ENCODE data around the gene USH2A. TPM values are rescaled to one million over a fixed set of nuclear protein-coding genes. Genes with fewer than 3 reads are reported as not detected.

The USH2A gene
- total RNA-seq, 2 donors from 2014 or later, result not detected

- no peaks in the 10 kb centered on the region for H3K36me3 Mint-ChIP-seq (ENCODE audit: low read depth)
- no peak overlapping the region for H3K4me3 Mint-ChIP-seq
- ATAC-seq (replicated peaks), result no peak
- H3K27ac Mint-ChIP-seq, result no peak overlapping the region
- H3K9me3 Mint-ChIP-seq, result no peaks in the 10 kb centered on the region
- no peaks in the 10 kb centered on the region for H3K27me3 Mint-ChIP-seq
- H3K4me1 Mint-ChIP-seq, result no peaks in the 10 kb centered on the region
Observed at GRCh38 chr1:215606036-215606435, 817.2 kb downstream of the USH2A start.

GRCh38 chr1:215605011-215605621 lies 818.1 kb downstream of the USH2A start:
- no peaks in the 10 kb centered on the region for H3K36me3 Mint-ChIP-seq (ENCODE audit: low read depth)
- ATAC-seq (replicated peaks), result no peak
- no peaks in the 10 kb centered on the region for H3K4me1 Mint-ChIP-seq
- H3K4me3 Mint-ChIP-seq, result no peak overlapping the region
- H3K27ac Mint-ChIP-seq, result no peak overlapping the region
- no peaks in the 10 kb centered on the region for H3K9me3 Mint-ChIP-seq
- no peaks in the 10 kb centered on the region for H3K27me3 Mint-ChIP-seq

- H3K36me3 Mint-ChIP-seq (ENCODE audit: low read depth), result no peaks in the 10 kb centered on the region
- ATAC-seq (replicated peaks), result no peak
- no peak overlapping the region for H3K27ac Mint-ChIP-seq
- H3K4me1 Mint-ChIP-seq, result no peaks in the 10 kb centered on the region
- no peaks in the 10 kb centered on the region for H3K9me3 Mint-ChIP-seq
- H3K27me3 Mint-ChIP-seq, result no peaks in the 10 kb centered on the region
- no peak overlapping the region for H3K4me3 Mint-ChIP-seq
Observed at GRCh38 chr1:215603319-215603718, 819.9 kb downstream of the USH2A start.

GRCh38 chr1:215601276-215601675 lies 822.0 kb downstream of the USH2A start:
- H3K27ac Mint-ChIP-seq, result no peak overlapping the region
- H3K27me3 Mint-ChIP-seq, result no peaks in the 10 kb centered on the region
- no peaks in the 10 kb centered on the region for H3K9me3 Mint-ChIP-seq
- H3K4me3 Mint-ChIP-seq, result no peak overlapping the region
- ATAC-seq (replicated peaks), result no peak
- H3K36me3 Mint-ChIP-seq (ENCODE audit: low read depth), result no peaks in the 10 kb centered on the region
- no peaks in the 10 kb centered on the region for H3K4me1 Mint-ChIP-seq

- no peaks in the 10 kb centered on the region for H3K4me1 Mint-ChIP-seq
- H3K36me3 Mint-ChIP-seq (ENCODE audit: low read depth), result no peaks in the 10 kb centered on the region
- no peaks in the 10 kb centered on the region for H3K27me3 Mint-ChIP-seq
- H3K9me3 Mint-ChIP-seq, result no peaks in the 10 kb centered on the region
- H3K27ac Mint-ChIP-seq, result no peak overlapping the region
- ATAC-seq (replicated peaks), result no peak
- H3K4me3 Mint-ChIP-seq, result no peak overlapping the region
Observed at GRCh38 chr1:215600867-215601266, 822.4 kb downstream of the USH2A start.

GRCh38 chr1:215600258-215600792 lies 822.9 kb downstream of the USH2A start:
- Mint-ChIP-seq H3K9me3 (no peaks in the 10 kb centered on the region), H3K4me1 (no peaks in the 10 kb centered on the region), H3K27me3 (no peaks in the 10 kb centered on the region), H3K27ac (no peak overlapping the region), H3K4me3 (no peak overlapping the region), H3K36me3 (ENCODE audit: low read depth) (no peaks in the 10 kb centered on the region)
- ATAC-seq (replicated peaks), result no peak

GRCh38 chr1:215599418-215600074 lies 823.7 kb downstream of the USH2A start:
- ATAC-seq (replicated peaks), result no peak
- no peaks in the 10 kb centered on the region for H3K9me3 Mint-ChIP-seq
- H3K27me3 Mint-ChIP-seq, result no peaks in the 10 kb centered on the region
- no peak overlapping the region for H3K4me3 Mint-ChIP-seq
- no peak overlapping the region for H3K27ac Mint-ChIP-seq
- H3K36me3 Mint-ChIP-seq (ENCODE audit: low read depth), result no peaks in the 10 kb centered on the region
- no peaks in the 10 kb centered on the region for H3K4me1 Mint-ChIP-seq

- no peak overlapping the region for H3K4me3 Mint-ChIP-seq
- no peaks in the 10 kb centered on the region for H3K4me1 Mint-ChIP-seq
- no peak overlapping the region for H3K27ac Mint-ChIP-seq
- ATAC-seq (replicated peaks), result no peak
- no peaks in the 10 kb centered on the region for H3K9me3 Mint-ChIP-seq
- no peaks in the 10 kb centered on the region for H3K27me3 Mint-ChIP-seq
- no peaks in the 10 kb centered on the region for H3K36me3 Mint-ChIP-seq (ENCODE audit: low read depth)
Observed at GRCh38 chr1:215597961-215598360, 825.3 kb downstream of the USH2A start.

GRCh38 chr1:215595231-215595630 lies 828.0 kb downstream of the USH2A start:
- H3K36me3 Mint-ChIP-seq (ENCODE audit: low read depth), result no peaks in the 10 kb centered on the region
- ATAC-seq (replicated peaks), result no peak
- no peaks in the 10 kb centered on the region for H3K27me3 Mint-ChIP-seq

GRCh38 chr1:215594640-215595039 lies 828.6 kb downstream of the USH2A start:
- no peak for ATAC-seq (replicated peaks)
- no peak overlapping the region for H3K27ac Mint-ChIP-seq
- H3K4me1 Mint-ChIP-seq, result no peaks in the 10 kb centered on the region
- H3K4me3 Mint-ChIP-seq, result no peak overlapping the region
- no peaks in the 10 kb centered on the region for H3K27me3 Mint-ChIP-seq
- H3K36me3 Mint-ChIP-seq (ENCODE audit: low read depth), result no peaks in the 10 kb centered on the region
- peaks cover 3% of the 10 kb centered on the region for H3K9me3 Mint-ChIP-seq

More at GRCh38 chr1:215595231-215595630, 828.0 kb downstream of the USH2A start:
- no peak overlapping the region for H3K27ac Mint-ChIP-seq
- no peaks in the 10 kb centered on the region for H3K4me1 Mint-ChIP-seq
- H3K4me3 Mint-ChIP-seq, result no peak overlapping the region
- H3K9me3 Mint-ChIP-seq, result peaks cover 3% of the 10 kb centered on the region

- Mint-ChIP-seq H3K27me3 (no peaks in the 10 kb centered on the region), H3K9me3 (peaks cover 3% of the 10 kb centered on the region), H3K4me1 (no peaks in the 10 kb centered on the region), H3K4me3 (no peak overlapping the region), H3K27ac (no peak overlapping the region), H3K36me3 (ENCODE audit: low read depth) (no peaks in the 10 kb centered on the region)
- ATAC-seq (replicated peaks), result no peak
Observed at GRCh38 chr1:215590779-215591491, 832.3 kb downstream of the USH2A start.

- H3K27me3 Mint-ChIP-seq, result no peaks in the 10 kb centered on the region
- no peak overlapping the region for H3K4me3 Mint-ChIP-seq
- H3K36me3 Mint-ChIP-seq (ENCODE audit: low read depth), result no peaks in the 10 kb centered on the region
- peaks cover 3% of the 10 kb centered on the region for H3K9me3 Mint-ChIP-seq
- ATAC-seq (replicated peaks), result no peak
- H3K4me1 Mint-ChIP-seq, result no peaks in the 10 kb centered on the region
- no peak overlapping the region for H3K27ac Mint-ChIP-seq
Observed at GRCh38 chr1:215589650-215590435, 833.4 kb downstream of the USH2A start.

GRCh38 chr1:215584389-215584788 lies 838.9 kb downstream of the USH2A start:
- H3K27ac Mint-ChIP-seq, result no peak overlapping the region
- no peaks in the 10 kb centered on the region for H3K27me3 Mint-ChIP-seq
- ATAC-seq (replicated peaks), result no peak
- no peaks in the 10 kb centered on the region for H3K4me1 Mint-ChIP-seq
- H3K9me3 Mint-ChIP-seq, result peaks cover 5% of the 10 kb centered on the region
- H3K36me3 Mint-ChIP-seq (ENCODE audit: low read depth), result no peaks in the 10 kb centered on the region
- no peak overlapping the region for H3K4me3 Mint-ChIP-seq

- Mint-ChIP-seq H3K27me3 (no peaks in the 10 kb centered on the region), H3K9me3 (peaks cover 5% of the 10 kb centered on the region), H3K4me3 (no peak overlapping the region), H3K4me1 (no peaks in the 10 kb centered on the region), H3K36me3 (ENCODE audit: low read depth) (no peaks in the 10 kb centered on the region), H3K27ac (no peak overlapping the region)
- ATAC-seq (replicated peaks), result no peak
Observed at GRCh38 chr1:215583185-215583749, 840.0 kb downstream of the USH2A start.
